Neural progenitor cell (in vitro differentiated cells): Measurements from ENCODE around the gene FAM83F. TPM values are rescaled to one million over a fixed set of nuclear protein-coding genes. Genes with fewer than 3 reads are reported as not detected.

Source experiments
- DNase-seq: peaks from one replicate; pipeline ENCODE4 v3.0.0-alpha.2; 2016; ENCODE audit warnings: low spot score
- H2AFZ ChIP-seq: fragments of 200-600 bp; sonication (generic); replicated peaks from 2 replicates; pipeline ENCODE4 v1.6.1; 2016; ENCODE audit warnings: antibody characterized with exemption
- H3F3A ChIP-seq: fragments of 200-600 bp; sonication (generic); 2 replicates; pipeline ENCODE4 v1.6.1; 2016; ENCODE audit warnings: antibody characterized with exemption, low read depth
- H3K27ac ChIP-seq: fragments of 200-600 bp; sonication (generic); 2 replicates; pipeline ENCODE4 v1.5.1; 2016; ENCODE audit warnings: mild to moderate bottlenecking
- H3K27me3 ChIP-seq: fragments of 200-600 bp; sonication (generic); 2 replicates; pipeline ENCODE4 v1.6.1; 2016; ENCODE audit warnings: mild to moderate bottlenecking, moderate library complexity
- H3K36me3 ChIP-seq: fragments of 200-600 bp; sonication (generic); 2 replicates; pipeline ENCODE4 v1.5.1; 2016
- H3K4me1 ChIP-seq: fragments of 200-600 bp; sonication (generic); 2 replicates; pipeline ENCODE4 v1.6.1; 2016; ENCODE audit warnings: mixed run types
- H3K4me2 ChIP-seq: fragments of 200-600 bp; sonication (generic); 2 replicates; pipeline ENCODE4 v1.6.1; 2016
- H3K4me3 ChIP-seq: fragments of 200-600 bp; sonication (generic); 2 replicates; pipeline ENCODE4 v1.5.1; 2016
- H3K79me2 ChIP-seq: fragments of 200-600 bp; sonication (generic); 2 replicates; pipeline ENCODE4 v1.6.1; 2016; ENCODE audit warnings: low read depth
- H3K9ac ChIP-seq: fragments of 200-600 bp; sonication (generic); 2 replicates; pipeline ENCODE4 v1.6.1; 2016
- H3K9me3 ChIP-seq: fragments of 200-600 bp; sonication (generic); 2 replicates; pipeline ENCODE4 v1.5.1; 2016; ENCODE audit warnings: low read depth
- H4K20me1 ChIP-seq: fragments of 200-600 bp; sonication (generic); 2 replicates; pipeline ENCODE4 v1.6.1; 2016; ENCODE audit warnings: low read depth
- H3K27ac Mint-ChIP-seq: 3 replicates; pipeline ENCODE4 v1.8.0; 2021; ENCODE audit warnings: mixed read lengths
- H3K27me3 Mint-ChIP-seq: 2 replicates; pipeline ENCODE4 v1.8.0; 2022; ENCODE audit warnings: low read depth, mild to moderate bottlenecking, inconsistent platforms, moderate library complexity, mixed read lengths; ENCODE audit not compliant: insufficient read depth
- H3K36me3 Mint-ChIP-seq: 3 replicates; pipeline ENCODE4 v1.8.0; 2021; ENCODE audit warnings: mixed read lengths
- H3K4me1 Mint-ChIP-seq: 3 replicates; pipeline ENCODE4 v1.8.0; 2021; ENCODE audit warnings: mixed read lengths
- H3K4me3 Mint-ChIP-seq: 3 replicates; pipeline ENCODE4 v1.8.0; 2021; ENCODE audit warnings: mild to moderate bottlenecking, moderate library complexity, mixed read lengths
- H3K9me3 Mint-ChIP-seq: 3 replicates; pipeline ENCODE4 v1.8.0; 2020; ENCODE audit warnings: mixed read lengths
- CTCF ChIP-seq: fragments of 200-600 bp; sonication (generic); IDR thresholded peaks from 2 replicates; pipeline ENCODE4 v1.5.1; 2017; ENCODE audit warnings: antibody characterized with exemption, mild to moderate bottlenecking
- EZH2 ChIP-seq: fragments of 200-600 bp; sonication (generic); IDR thresholded peaks from 2 replicates; pipeline ENCODE4 v1.6.1; 2017; ENCODE audit warnings: antibody characterized with exemption, mild to moderate bottlenecking, moderate library complexity
- EZH2phosphoT487 ChIP-seq: fragments of 200-600 bp; sonication (generic); IDR thresholded peaks from 2 replicates; pipeline ENCODE4 v1.6.1; 2017; ENCODE audit warnings: antibody characterized with exemption
- total RNA-seq: library from RNA; depleted of rRNA; stranded (reverse); fragments of >200 nt; gene quantifications from 2 replicates; pipeline ENCODE4 v1.2.3, GENCODE V29; 2015; ENCODE audit warnings: low replicate concordance

The FAM83F gene
- total RNA-seq, 1 donor from 2014 or later, result 0.09 TPM

GRCh38 chr22:40040927-40041326 is 46.2 kb downstream of the FAM83F start:
- Mint-ChIP-seq H3K9me3 (no peaks in the 10 kb centered on the region), H3K27me3 (peaks cover 11% of the 10 kb centered on the region), H3K4me3 (no peak overlapping the region), H3K36me3 (no peaks in the 10 kb centered on the region), H3K27ac (no peak overlapping the region), H3K4me1 (peaks cover 13% of the 10 kb centered on the region)
- Histone ChIP-seq H3K79me2 (peaks cover 7% of the 10 kb centered on the region), H3F3A (peaks cover 10% of the 10 kb centered on the region), H4K20me1 (peaks cover 6% of the 10 kb centered on the region), H3K4me1 (peaks cover 4% of the 10 kb centered on the region), H3K27me3 (peaks cover 63% of the 10 kb centered on the region), H3K4me3 (no peak overlapping the region), H3K27ac (no peak overlapping the region), H2AFZ (no peak overlapping the region), H3K9me3 (no peaks in the 10 kb centered on the region), H3K9ac (no peak overlapping the region), H3K36me3 (no peaks in the 10 kb centered on the region), H3K4me2 (no peak overlapping the region)
- no peak for DNase-seq
- no peak for TF ChIP-seq EZH2
- TF ChIP-seq EZH2phosphoT487, result no peak
- no peak for TF ChIP-seq CTCF

- no peaks in the 10 kb centered on the region for H3K9me3 Mint-ChIP-seq
- no peak overlapping the region for H3K9ac ChIP-seq
- H4K20me1 ChIP-seq, result peaks cover 13% of the 10 kb centered on the region
- H3K4me3 ChIP-seq, result no peak overlapping the region
- H3K9me3 ChIP-seq, result no peaks in the 10 kb centered on the region
- no peaks in the 10 kb centered on the region for H3K36me3 ChIP-seq
- no peaks in the 10 kb centered on the region for H3K36me3 Mint-ChIP-seq
- H3K4me1 Mint-ChIP-seq, result peaks cover 16% of the 10 kb centered on the region
- no peak overlapping the region for H3K27ac Mint-ChIP-seq
- H3K4me2 ChIP-seq, result no peak overlapping the region
- peaks cover 13% of the 10 kb centered on the region for H3K79me2 ChIP-seq
- H3K4me1 ChIP-seq, result peaks cover 7% of the 10 kb centered on the region
- H3K4me3 Mint-ChIP-seq, result no peak overlapping the region
- no peak for DNase-seq
- peaks cover 63% of the 10 kb centered on the region for H3K27me3 ChIP-seq
- H3K27me3 Mint-ChIP-seq, result peaks cover 14% of the 10 kb centered on the region
- TF ChIP-seq EZH2, result no peak
- no peak for TF ChIP-seq CTCF
- no peak for TF ChIP-seq EZH2phosphoT487
- no peak overlapping the region for H3K27ac ChIP-seq
- H2AFZ ChIP-seq, result no peak overlapping the region
- peaks cover 13% of the 10 kb centered on the region for H3F3A ChIP-seq
Measured at GRCh38 chr22:40041366-40042137, 46.8 kb downstream of the FAM83F start.

GRCh38 chr22:40042312-40042711 is 47.6 kb downstream of the FAM83F start:
- Mint-ChIP-seq H3K36me3 (no peaks in the 10 kb centered on the region), H3K27ac (no peak overlapping the region)
- peaks cover 21% of the 10 kb centered on the region for H3K79me2 ChIP-seq

More at GRCh38 chr22:40042312-40042711, 47.6 kb downstream of the FAM83F start:
- Histone ChIP-seq H3F3A (peaks cover 13% of the 10 kb centered on the region), H3K27me3 (peaks cover 57% of the 10 kb centered on the region), H3K9me3 (no peaks in the 10 kb centered on the region), H3K4me2 (no peak overlapping the region), H3K36me3 (no peaks in the 10 kb centered on the region), H2AFZ (no peak overlapping the region), H3K9ac (no peak overlapping the region), H4K20me1 (peaks cover 20% of the 10 kb centered on the region), H3K4me3 (no peak overlapping the region), H3K4me1 (peaks cover 7% of the 10 kb centered on the region), H3K27ac (no peak overlapping the region)
- Mint-ChIP-seq H3K4me3 (no peak overlapping the region), H3K9me3 (no peaks in the 10 kb centered on the region), H3K4me1 (peaks cover 16% of the 10 kb centered on the region), H3K27me3 (peaks cover 15% of the 10 kb centered on the region)
- no peak for TF ChIP-seq CTCF
- TF ChIP-seq EZH2phosphoT487, result no peak
- no peak for TF ChIP-seq EZH2
- DNase-seq, result no peak
